IMR-90 (cell line): ENCODE results near the gene SAMD9. TPM values are rescaled to one million over a fixed set of nuclear protein-coding genes. Genes with fewer than 3 reads are reported as not detected.

ENCODE experiments used
- ATAC-seq: fragments of 200-7000 bp; cut with Tn5 transposase; 2 replicates; pipeline ENCODE4 v1.9.1; 2020; ENCODE audit warnings: low read depth, mild to moderate bottlenecking, moderate library complexity
- BruUV-seq: library from RNA; stranded (reverse); fragments of 400-500 nt; replicated peaks from 2 replicates; lab custom pipeline; 2021; lab: Mats Ljungman, UMichigan
- CTCF ChIA-PET: fragments of 300-600 bp; formaldehyde crosslinking; extraction: SDS; loops from one replicate; lab custom pipeline; 2021; ENCODE audit warnings: antibody characterized with exemption; lab: Yijun Ruan, JAX
- POLR2A ChIA-PET: fragments of 300-600 bp; sonication (Branson Sonifier 250); formaldehyde crosslinking; loops from one replicate; lab custom pipeline; 2022; ENCODE audit warnings: antibody characterized with exemption; ENCODE audit not compliant: unreplicated experiment; lab: Charles Lee
- DNase-seq: peaks from one replicate; pipeline ENCODE4 v3.0.0; 2013
- H2AFZ ChIP-seq: replicated peaks from 2 replicates; pipeline ENCODE3; 2013; ENCODE audit warnings: low read length, mild to moderate bottlenecking; ENCODE audit not compliant: poor library complexity
- H2AK5ac ChIP-seq: 2 replicates; pipeline ENCODE4 v1.6.1; 2013; ENCODE audit warnings: low read depth, low read length, inconsistent platforms
- H2AK9ac ChIP-seq: replicated peaks from 2 replicates; pipeline ENCODE3; 2013; ENCODE audit warnings: mild to moderate bottlenecking, low read depth, low read length, moderate library complexity; ENCODE audit not compliant: poor library complexity
- H2BK120ac ChIP-seq: 2 replicates; pipeline ENCODE4 v1.6.1; 2013; ENCODE audit warnings: low read depth, low read length, inconsistent platforms
- H2BK15ac ChIP-seq: 3 replicates; pipeline ENCODE4 v1.6.1; 2013; ENCODE audit warnings: low read depth, low read length, inconsistent platforms
- H2BK20ac ChIP-seq: 2 replicates; pipeline ENCODE4 v1.6.1; 2013; ENCODE audit warnings: low read depth, mild to moderate bottlenecking, inconsistent platforms, low read length, moderate library complexity
- H2BK5ac ChIP-seq: 2 replicates; pipeline ENCODE4 v1.6.1; 2013; ENCODE audit warnings: mild to moderate bottlenecking, low read depth, low read length, inconsistent platforms; ENCODE audit not compliant: poor library complexity, severe bottlenecking
- H3K14ac ChIP-seq: replicated peaks from 2 replicates; pipeline ENCODE4 v1.6.1; 2013; ENCODE audit warnings: low read depth, low read length, inconsistent platforms
- H3K18ac ChIP-seq: 2 replicates; pipeline ENCODE4 v1.6.1; 2013; ENCODE audit warnings: low read depth, low read length, control low read depth
- H3K23ac ChIP-seq: 2 replicates; pipeline ENCODE4 v1.6.1; 2013; ENCODE audit warnings: low read depth, low read length, inconsistent platforms
- H3K27ac ChIP-seq: 2 replicates; pipeline ENCODE4 v1.5.1; 2013; ENCODE audit warnings: mild to moderate bottlenecking, control low read depth, low read length; ENCODE audit not compliant: insufficient read depth
- H3K27me3 ChIP-seq: 2 replicates; pipeline ENCODE4 v1.6.1; 2013; ENCODE audit warnings: low read length; ENCODE audit not compliant: control insufficient read depth, insufficient read depth
- H3K36me3 ChIP-seq: 2 replicates; pipeline ENCODE4 v1.6.1; 2013; ENCODE audit warnings: low read length, mixed read lengths; ENCODE audit not compliant: control insufficient read depth, insufficient read depth
- H3K4ac ChIP-seq: 2 replicates; pipeline ENCODE4 v1.6.1; 2013; ENCODE audit warnings: low read depth, low read length, inconsistent platforms
- H3K4me1 ChIP-seq: 2 replicates; pipeline ENCODE4 v1.6.1; 2013; ENCODE audit warnings: low read length, mixed read lengths; ENCODE audit not compliant: control insufficient read depth, insufficient read depth
- H3K4me2 ChIP-seq: 2 replicates; pipeline ENCODE4 v1.6.1; 2013; ENCODE audit warnings: low read depth, mild to moderate bottlenecking, control low read depth, low read length, moderate library complexity
- H3K4me3 ChIP-seq: 2 replicates; pipeline ENCODE4 v1.5.1; 2013; ENCODE audit warnings: low read depth, mild to moderate bottlenecking, control low read depth, low read length, moderate library complexity; ENCODE audit not compliant: insufficient read depth
- H3K56ac ChIP-seq: 2 replicates; pipeline ENCODE4 v1.6.1; 2013; ENCODE audit warnings: low read length, inconsistent platforms; ENCODE audit not compliant: insufficient read depth; ENCODE audit errors: extremely low read depth
- H3K79me1 ChIP-seq, 2 experiments: 2 replicates each; pipeline ENCODE4 v1.6.1; 2013; ENCODE audit warnings: low read length in 2 of 2, inconsistent platforms in 1 of 2, low read depth in 1 of 2
- H3K9ac ChIP-seq: 2 replicates; pipeline ENCODE4 v1.6.1; 2013; ENCODE audit warnings: low read depth, low read length, control low read depth
- H3K9me1 ChIP-seq: 2 replicates; pipeline ENCODE4 v1.6.1; 2013; ENCODE audit warnings: low read length, inconsistent platforms; ENCODE audit not compliant: insufficient read depth
- H3K9me3 ChIP-seq: 2 replicates; pipeline ENCODE4 v1.6.1; 2013; ENCODE audit warnings: low read length; ENCODE audit not compliant: control insufficient read depth, insufficient read depth
- H4K20me1 ChIP-seq: 2 replicates; pipeline ENCODE4 v1.6.1; 2013; ENCODE audit warnings: low read length, inconsistent platforms; ENCODE audit not compliant: insufficient read depth
- H4K5ac ChIP-seq: 2 replicates; pipeline ENCODE4 v1.6.1; 2013; ENCODE audit warnings: mild to moderate bottlenecking, low read depth, low read length, control low read depth
- H4K8ac ChIP-seq, 2 experiments: 2 replicates each; pipeline ENCODE4 v1.6.1; 2013; ENCODE audit warnings: low read depth in 2 of 2, low read length in 2 of 2, control low read depth in 1 of 2, inconsistent platforms in 1 of 2
- H4K91ac ChIP-seq: 2 replicates; pipeline ENCODE4 v1.6.1; 2013; ENCODE audit warnings: low read depth, low read length, inconsistent platforms; ENCODE audit not compliant: insufficient read depth
- BHLHE40 ChIP-seq: fragments of 150-350 bp; IDR thresholded peaks from 2 replicates; pipeline ENCODE4 v1.6.1; 2016; ENCODE audit warnings: mild to moderate bottlenecking, low read depth, low read length
- CEBPB ChIP-seq: IDR thresholded peaks from 2 replicates; pipeline ENCODE4 v1.6.1; 2012; ENCODE audit warnings: low read depth, low read length, improper control_type of control experiment
- ELK1 ChIP-seq: fragments of 150-350 bp; IDR thresholded peaks from 2 replicates; pipeline ENCODE4 v1.6.1; 2016; ENCODE audit warnings: low read depth, mild to moderate bottlenecking, low read length, moderate library complexity, borderline replicate concordance
- FOS ChIP-seq: fragments of 150-350 bp; IDR thresholded peaks from 2 replicates; pipeline ENCODE4 v1.6.1; 2016; ENCODE audit warnings: low read depth, low read length
- MAFK ChIP-seq: IDR thresholded peaks from 2 replicates; pipeline ENCODE4 v1.6.1; 2012; ENCODE audit warnings: low read depth, low read length, improper control_type of control experiment
- MAZ ChIP-seq: IDR thresholded peaks from 2 replicates; pipeline ENCODE4 v1.6.1; 2012; ENCODE audit warnings: low read depth, mild to moderate bottlenecking, low read length, improper control_type of control experiment, moderate library complexity, borderline replicate concordance
- MXI1 ChIP-seq: IDR thresholded peaks from 2 replicates; pipeline ENCODE4 v1.6.1; 2012; ENCODE audit warnings: low read depth, mild to moderate bottlenecking, low read length, moderate library complexity, borderline replicate concordance
- NFE2L2 ChIP-seq: fragments of 150-350 bp; IDR thresholded peaks from 2 replicates; pipeline ENCODE4 v1.6.1; 2016; ENCODE audit warnings: low read depth, mild to moderate bottlenecking, low read length
- POLR2A ChIP-seq: IDR thresholded peaks from 2 replicates; pipeline ENCODE4 v1.6.1; 2012; ENCODE audit warnings: mild to moderate bottlenecking, low read depth, low read length
- RAD21 ChIP-seq: IDR thresholded peaks from 2 replicates; pipeline ENCODE4 v1.6.1; 2012; ENCODE audit warnings: low read length, improper control_type of control experiment
- RCOR1 ChIP-seq: IDR thresholded peaks from 2 replicates; pipeline ENCODE4 v1.6.1; 2012; ENCODE audit warnings: mild to moderate bottlenecking, low read length, improper control_type of control experiment; ENCODE audit not compliant: insufficient replicate concordance
- RFX5 ChIP-seq: IDR thresholded peaks from 2 replicates; pipeline ENCODE4 v1.8.0; 2012; ENCODE audit warnings: low read depth, mild to moderate bottlenecking, low read length, moderate library complexity
- USF2 ChIP-seq: fragments of 150-350 bp; IDR thresholded peaks from 2 replicates; pipeline ENCODE4 v1.6.1; 2017; ENCODE audit warnings: mild to moderate bottlenecking, antibody characterized with exemption, low read length, low read depth
- WGBS, 2 experiments: methylation state at CpG; one replicate each; pipeline versions ENCODE4 v1.1.5 to v1.1.7; 2013; ENCODE audit warnings: missing lambda C conversion rate in 2 of 2; ENCODE audit not compliant: insufficient read length in 1 of 2; ENCODE audit errors: extremely low coverage in 2 of 2; 5-methylcytosine and 5-hydroxymethylcytosine counted together
- dilution Hi-C: fragments of 300-500 bp; cut with HindIII; formaldehyde crosslinking; loops from one replicate; pipeline ENCODE4 v1.14.3; 2018; ENCODE audit warnings: low sequenced_read_pairs; ENCODE audit not compliant: unreplicated experiment
- in situ Hi-C: fragments of 300-500 bp; cut with MboI; formaldehyde crosslinking; loops from 3 replicates; pipeline ENCODE4 v1.14.3; 2019; ENCODE audit warnings: low sequenced_read_pairs, inconsistent platforms, mixed read lengths
- intact Hi-C: fragments of 100-400 bp; cut with micrococcal nuclease; formaldehyde crosslinking; loops from 2 replicates; pipeline ENCODE4 v1.10.0; 2022
- polyA plus RNA-seq, 3 experiments: library from polyadenylated mRNA; depleted of rRNA; stranded (reverse); fragments of >200 nt; gene quantifications; 2 replicates each; pipeline ENCODE4 v1.2.3, GENCODE V29; 2012; ENCODE audit warnings: low replicate concordance in 1 of 3
- total RNA-seq: library from RNA; depleted of rRNA; stranded (reverse); fragments of >200 nt; gene quantifications from 2 replicates; pipeline ENCODE4 v1.2.3, GENCODE V29; 2012

SAMD9 gene
- total and polyA plus RNA-seq, 2 of the 4 experiments (the other 2 are of a cell fraction), result 1.9 to 9.5 TPM

- Histone ChIP-seq H3K23ac (no peak overlapping the region), H3K9me3 (no peaks in the 10 kb centered on the region), H3K9ac (no peak overlapping the region), H3K36me3 (no peaks in the 10 kb centered on the region), H2AFZ (no peak overlapping the region), H4K8ac (no peak overlapping the region), H3K4me2 (no peak overlapping the region), H2BK15ac (no peak overlapping the region), H4K20me1 (no peaks in the 10 kb centered on the region), H3K56ac (no peak overlapping the region), H2BK20ac (no peak overlapping the region), H3K79me1 (peaks cover 0 to 2% of the 10 kb centered on the region in 2 experiments; a peak in 1 of 4 replicates), H3K4me3 (no peak overlapping the region), H2AK9ac (no peak overlapping the region), H4K5ac (no peak overlapping the region), H3K14ac (no peak overlapping the region), H3K27ac (no peak overlapping the region), H3K4ac (no peak overlapping the region), H3K18ac (no peak overlapping the region), H3K27me3 (peaks cover 9% of the 10 kb centered on the region), H2BK120ac (no peak overlapping the region), H2BK5ac (no peak overlapping the region), H4K91ac (no peak overlapping the region), H3K9me1 (no peaks in the 10 kb centered on the region), H3K4me1 (no peaks in the 10 kb centered on the region), H2AK5ac (no peak overlapping the region)
- ChIA-PET CTCF (no interaction called here), POLR2A (no interaction called here)
- in situ Hi-C loops, result no loop called here
- ATAC-seq (no peak), DNase-seq (no peak)
- dilution Hi-C loops, result no loop called here
- 100% methylated on average over 2 of the region's 6 CpGs; no CpG with 5 or more reads in 1 of the 2 experiments for WGBS, 2 experiments
- intact Hi-C loops, result no loop called here
- TF ChIP-seq USF2 (no peak), MAZ (no peak), RFX5 (no peak), BHLHE40 (no peak), RCOR1 (no peak), NFE2L2 (no peak), MAFK (no peak), ELK1 (no peak), CEBPB (no peak), RAD21 (no peak), POLR2A (no peak), MXI1 (no peak), FOS (no peak)
- BruUV-seq, result no TSS peak
Observed at GRCh38 chr7:93060025-93060424, 57.8 kb downstream of the SAMD9 start.
